ENCODE data around the gene PCDHA1. TPM values are rescaled to one million over a fixed set of nuclear protein-coding genes. Genes with fewer than 3 reads are reported as not detected.

The PCDHA1 gene
- total RNA-seq, 2 donors from 2014 or later: not detected

- H3K9me3 ChIP-seq: peaks cover 0 to 49% of the 10 kb centered on the region in 2 donors
- DNase-seq (ENCODE audit: low spot score): no peak
- H3K36me3 ChIP-seq: no peaks in the 10 kb centered on the region
- H3K4me3 ChIP-seq: peak within 1 kb of the TSS in 1 of 2 donors; percentile 32
- H3K27ac ChIP-seq: no peak within 1 kb of the TSS
- no peaks in the 10 kb centered on the region for H3K27me3 ChIP-seq
- H3K4me1 ChIP-seq: no peaks in the 10 kb centered on the region
- TF ChIP-seq, protein P1, sequence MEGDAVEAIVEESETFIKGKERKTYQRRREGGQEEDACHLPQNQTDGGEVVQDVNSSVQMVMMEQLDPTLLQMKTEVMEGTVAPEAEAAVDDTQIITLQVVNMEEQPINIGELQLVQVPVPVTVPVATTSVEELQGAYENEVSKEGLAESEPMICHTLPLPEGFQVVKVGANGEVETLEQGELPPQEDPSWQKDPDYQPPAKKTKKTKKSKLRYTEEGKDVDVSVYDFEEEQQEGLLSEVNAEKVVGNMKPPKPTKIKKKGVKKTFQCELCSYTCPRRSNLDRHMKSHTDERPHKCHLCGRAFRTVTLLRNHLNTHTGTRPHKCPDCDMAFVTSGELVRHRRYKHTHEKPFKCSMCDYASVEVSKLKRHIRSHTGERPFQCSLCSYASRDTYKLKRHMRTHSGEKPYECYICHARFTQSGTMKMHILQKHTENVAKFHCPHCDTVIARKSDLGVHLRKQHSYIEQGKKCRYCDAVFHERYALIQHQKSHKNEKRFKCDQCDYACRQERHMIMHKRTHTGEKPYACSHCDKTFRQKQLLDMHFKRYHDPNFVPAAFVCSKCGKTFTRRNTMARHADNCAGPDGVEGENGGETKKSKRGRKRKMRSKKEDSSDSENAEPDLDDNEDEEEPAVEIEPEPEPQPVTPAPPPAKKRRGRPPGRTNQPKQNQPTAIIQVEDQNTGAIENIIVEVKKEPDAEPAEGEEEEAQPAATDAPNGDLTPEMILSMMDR (IDR thresholded peaks at IDR 0.05): peak in 1 of 2 donors; percentile 51
Measured at GRCh38 chr5:140881889-140882590, 96.1 kb downstream of the PCDHA1 start, which contains the start of gene PCDHA13. PCDHA13 (plus strand) TSS chr5:140882124; CDS start chr5:140882269, 145 bp downstream.

DNA sequence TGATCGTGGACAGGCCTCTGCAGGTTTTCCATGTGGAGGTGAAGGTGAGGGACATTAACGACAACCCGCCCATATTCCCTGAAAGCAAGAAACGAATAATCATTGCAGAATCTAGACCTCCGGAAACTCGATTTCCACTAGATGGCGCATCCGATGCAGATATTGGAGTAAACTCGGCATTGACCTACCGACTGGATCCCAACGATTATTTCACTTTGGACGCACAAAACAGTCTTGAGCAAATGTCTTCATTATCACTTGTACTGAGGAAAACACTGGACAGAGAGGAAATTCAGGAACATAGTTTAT is 96.6 kb downstream of the PCDHA1 start:
- Histone ChIP-seq H3K4me3 (peak overlapping the region in 1 of 2 donors; percentile 32), H3K27me3 (no peaks in the 10 kb centered on the region), H3K4me1 (no peaks in the 10 kb centered on the region), H3K9me3 (peaks cover 0 to 44% of the 10 kb centered on the region in 2 donors), H3K36me3 (no peaks in the 10 kb centered on the region), H3K27ac (no peak overlapping the region)
- TF ChIP-seq, protein P1 (IDR thresholded peaks at IDR 0.05): no peak
- no peak for DNase-seq (ENCODE audit: low spot score)

- H3K27ac ChIP-seq: no peak overlapping the region
- TF ChIP-seq, protein P1 (IDR thresholded peaks at IDR 0.05): no peak
- DNase-seq (ENCODE audit: low spot score): no peak
Measured at GRCh38 chr5:140883373-140883772, 97.4 kb downstream of the PCDHA1 start.

DNA sequence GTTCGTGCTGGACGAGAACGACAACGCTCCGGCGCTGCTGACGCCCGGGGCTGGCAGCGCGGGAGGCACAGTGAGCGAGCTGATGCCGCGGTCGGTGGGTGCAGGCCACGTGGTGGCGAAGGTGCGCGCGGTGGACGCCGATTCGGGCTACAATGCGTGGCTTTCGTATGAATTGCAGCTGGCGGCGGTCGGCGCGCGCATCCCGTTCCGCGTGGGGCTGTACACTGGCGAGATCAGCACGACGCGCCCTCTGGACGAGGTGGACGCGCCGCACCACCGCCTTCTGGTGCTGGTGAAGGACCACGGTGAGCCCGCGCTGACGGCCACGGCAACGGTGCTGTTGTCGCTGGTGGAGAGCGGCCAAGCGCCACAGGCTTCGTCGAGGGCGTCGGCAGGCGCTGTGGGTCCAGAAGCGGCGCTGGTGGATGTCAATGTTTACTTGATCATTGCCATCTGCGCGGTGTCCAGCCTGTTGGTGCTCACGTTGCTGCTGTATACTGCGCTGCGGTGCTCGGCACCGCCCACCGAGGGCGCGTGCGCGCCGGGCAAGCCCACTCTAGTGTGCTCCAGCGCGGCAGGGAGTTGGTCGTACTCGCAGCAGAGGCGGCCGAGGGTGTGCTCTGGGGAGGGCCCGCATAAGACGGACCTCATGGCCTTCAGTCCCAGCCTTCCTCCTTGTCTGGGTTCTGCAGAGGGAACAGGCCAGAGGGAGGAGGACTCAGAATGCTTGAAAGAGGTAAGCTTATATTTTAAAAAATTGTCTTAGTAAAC is 98.2 kb downstream of the PCDHA1 start:
- TF ChIP-seq, protein P1 (IDR thresholded peaks at IDR 0.05): no peak
- DNase-seq (ENCODE audit: low spot score): no peak
- Histone ChIP-seq H3K27ac (no peak overlapping the region), H3K4me1 (no peaks in the 10 kb centered on the region), H3K9me3 (peaks cover 0 to 42% of the 10 kb centered on the region in 2 donors), H3K36me3 (no peaks in the 10 kb centered on the region), H3K27me3 (no peaks in the 10 kb centered on the region), H3K4me3 (no peak overlapping the region)

More at GRCh38 chr5:140883373-140883772, 97.4 kb downstream of the PCDHA1 start:
- peaks cover 0 to 42% of the 10 kb centered on the region in 2 donors for H3K9me3 ChIP-seq
- no peaks in the 10 kb centered on the region for H3K27me3 ChIP-seq
- H3K4me3 ChIP-seq: no peak overlapping the region
- no peaks in the 10 kb centered on the region for H3K4me1 ChIP-seq
- no peaks in the 10 kb centered on the region for H3K36me3 ChIP-seq

- Histone ChIP-seq H3K27ac (no peak overlapping the region), H3K27me3 (no peaks in the 10 kb centered on the region), H3K9me3 (peaks cover 3 to 11% of the 10 kb centered on the region in 2 donors)
Measured at GRCh38 chr5:140916325-140916724, 130.4 kb downstream of the PCDHA1 start.

More at GRCh38 chr5:140916325-140916724, 130.4 kb downstream of the PCDHA1 start:
- DNase-seq (ENCODE audit: low spot score): no peak
- H3K4me3 ChIP-seq: no peak overlapping the region
- no peaks in the 10 kb centered on the region for H3K4me1 ChIP-seq
- H3K36me3 ChIP-seq: no peaks in the 10 kb centered on the region
- TF ChIP-seq, protein P1 (IDR thresholded peaks at IDR 0.05): no peak
